GM12878 (cell line): Measurements from ENCODE around the gene POR.

ENCODE experiments used
- EZH2 ChIP-seq: IDR thresholded peaks from 2 replicates; pipeline ENCODE4 v1.6.1; 2012; ENCODE audit warnings: low read depth, mild to moderate bottlenecking, control low read depth, inconsistent platforms, low read length, borderline replicate concordance; ENCODE audit not compliant: control insufficient read depth
- SMARCA5 ChIP-seq: fragments of 450-650 bp; IDR thresholded peaks from 2 replicates; pipeline ENCODE4 v1.6.1; 2017; ENCODE audit warnings: mild to moderate bottlenecking

DNA sequence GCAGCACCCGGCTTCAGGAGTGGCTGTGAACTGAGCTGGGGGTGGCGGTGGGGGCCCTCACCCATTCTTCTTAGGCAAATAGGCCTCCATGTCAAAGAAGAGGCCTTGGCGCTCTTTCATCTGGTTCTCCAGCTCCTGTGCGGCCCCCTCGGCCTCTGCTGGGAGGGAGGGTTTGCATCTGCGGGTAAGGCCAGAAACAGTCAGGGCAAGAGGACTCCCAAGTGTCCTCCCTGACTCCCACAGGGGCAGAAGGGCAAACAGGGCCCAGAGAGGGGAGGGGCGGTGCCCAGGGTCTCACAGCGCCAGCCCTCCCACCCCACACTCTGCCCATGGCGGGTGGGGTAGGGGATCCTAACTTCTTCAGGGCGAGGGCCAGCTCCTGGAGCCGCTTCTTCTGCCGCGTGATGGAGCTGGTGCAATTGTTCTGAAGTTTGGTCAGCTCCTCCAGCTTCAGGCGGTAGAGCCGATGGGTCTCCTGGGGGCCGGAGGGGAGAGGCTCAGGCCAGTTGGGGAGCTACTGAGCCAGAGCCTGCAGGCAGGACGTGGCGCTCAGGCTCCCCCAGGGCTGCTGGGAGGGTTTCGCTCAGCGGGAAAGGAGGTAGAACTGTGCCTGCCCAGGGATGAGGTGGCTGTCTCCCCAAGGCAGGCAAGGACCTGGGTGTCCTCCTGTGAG, 77.3 kb downstream of the POR start:
- no peak for TF ChIP-seq SMARCA5
- TF ChIP-seq EZH2: no peak
